Hematopoietic multipotent progenitor cell treated with erythropoietin and hydrocortisone succinate and interleukin-3 and kit ligand, for 15 days (in vitro differentiated cells): Measurements from ENCODE around the gene PTS.
A peak's percentile ranks its signal among the peaks of the same experiment; 100 is the strongest.

Experiments used
- DNase-seq: peaks from one replicate; pipeline ENCODE4 v3.0.0-alpha.2; 2015; ENCODE audit warnings: low spot score

The PTS gene

DNA sequence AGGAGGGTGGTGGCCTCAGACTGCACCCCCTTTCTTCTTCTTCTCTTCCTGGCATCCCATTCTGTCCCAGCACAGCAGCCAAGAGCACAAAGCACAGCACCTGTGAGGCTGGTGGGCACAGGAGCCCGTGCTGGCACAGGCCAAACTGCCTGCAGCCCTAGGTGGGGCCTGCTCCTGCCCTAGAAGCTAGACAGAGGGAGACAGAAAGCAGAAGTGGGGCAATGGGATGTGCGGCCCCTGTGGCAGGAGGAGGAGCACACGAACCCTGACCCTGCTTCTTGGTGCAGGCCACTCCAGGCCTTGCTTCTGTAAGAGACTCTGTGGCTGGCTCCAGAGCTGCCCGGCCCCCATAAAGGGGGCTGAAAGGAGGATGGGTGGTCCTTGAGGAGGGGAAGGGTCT lies 3.9 kb upstream of the PTS start:
- DNase-seq: no peak

DNA sequence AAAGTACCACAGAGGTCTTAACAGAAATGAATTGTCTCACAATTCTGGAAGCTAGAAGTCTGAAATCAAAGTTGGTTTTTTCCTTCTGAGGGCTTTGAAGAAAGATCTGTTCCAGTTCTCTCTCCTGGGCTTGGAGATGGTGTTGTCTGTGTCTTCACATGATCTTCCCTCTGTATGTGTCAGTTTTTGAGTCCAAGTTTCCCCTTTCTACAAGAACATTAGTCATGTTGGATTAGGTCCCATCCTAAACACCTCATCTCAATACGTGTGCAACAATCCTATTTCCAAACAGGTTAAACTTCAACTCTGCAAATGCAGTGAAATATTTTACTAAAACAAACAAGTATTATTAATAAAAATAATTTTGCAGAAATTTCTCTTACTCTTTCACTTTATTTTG lies 3.1 kb upstream of the PTS start:
- no peak for DNase-seq

DNA sequence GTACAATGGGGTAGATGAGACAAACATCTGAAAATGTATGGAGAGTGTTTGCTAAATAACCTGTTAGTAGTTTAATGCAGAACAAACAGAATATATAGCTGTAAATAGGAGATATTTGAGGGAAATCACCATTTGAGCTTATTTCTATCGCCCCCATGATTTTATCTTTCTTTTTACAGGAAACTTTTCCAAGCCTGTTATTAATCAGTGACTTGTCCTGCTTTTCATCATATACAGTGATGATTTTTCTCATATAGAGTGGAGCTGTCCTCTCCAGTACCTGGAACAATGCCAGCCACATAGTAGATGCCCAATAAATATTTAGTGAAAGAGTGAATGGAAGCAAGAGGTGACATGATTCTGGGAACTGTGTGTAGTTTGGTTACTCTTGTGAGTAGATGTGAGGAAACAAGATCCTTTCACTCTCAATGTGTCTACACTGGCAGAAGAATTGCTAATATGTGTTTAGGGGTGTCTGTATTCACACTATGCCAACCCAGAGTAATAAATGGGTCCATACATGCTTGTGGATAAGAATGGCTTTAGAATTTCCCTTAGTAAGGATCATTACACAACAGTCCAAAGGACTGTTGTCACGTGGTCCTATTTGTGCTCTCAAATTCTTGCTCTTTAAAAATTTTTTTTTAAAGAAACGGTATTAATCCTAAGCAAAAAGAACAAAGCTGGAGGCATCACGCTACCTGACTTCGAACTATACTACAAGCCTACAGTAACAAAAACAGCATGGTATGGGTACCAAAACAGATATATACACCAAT lies 2.3 kb upstream of the PTS start:
- DNase-seq: no peak

DNA sequence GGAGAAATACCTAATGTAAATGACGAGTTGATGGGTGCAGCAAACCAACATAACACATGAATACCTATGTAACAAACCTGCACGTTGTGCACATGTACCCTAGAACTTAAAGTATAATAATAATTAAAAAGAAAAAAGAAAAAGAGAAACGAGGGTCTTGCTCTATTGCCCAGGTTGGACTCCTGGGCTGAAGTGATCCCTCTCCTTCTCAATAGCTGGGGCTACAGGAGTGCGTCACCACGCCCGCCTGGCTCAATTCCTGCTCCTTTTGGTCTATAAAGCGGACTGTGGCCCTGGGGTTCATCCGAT lies 521 bp upstream of the PTS start:
- no peak for DNase-seq

DNA sequence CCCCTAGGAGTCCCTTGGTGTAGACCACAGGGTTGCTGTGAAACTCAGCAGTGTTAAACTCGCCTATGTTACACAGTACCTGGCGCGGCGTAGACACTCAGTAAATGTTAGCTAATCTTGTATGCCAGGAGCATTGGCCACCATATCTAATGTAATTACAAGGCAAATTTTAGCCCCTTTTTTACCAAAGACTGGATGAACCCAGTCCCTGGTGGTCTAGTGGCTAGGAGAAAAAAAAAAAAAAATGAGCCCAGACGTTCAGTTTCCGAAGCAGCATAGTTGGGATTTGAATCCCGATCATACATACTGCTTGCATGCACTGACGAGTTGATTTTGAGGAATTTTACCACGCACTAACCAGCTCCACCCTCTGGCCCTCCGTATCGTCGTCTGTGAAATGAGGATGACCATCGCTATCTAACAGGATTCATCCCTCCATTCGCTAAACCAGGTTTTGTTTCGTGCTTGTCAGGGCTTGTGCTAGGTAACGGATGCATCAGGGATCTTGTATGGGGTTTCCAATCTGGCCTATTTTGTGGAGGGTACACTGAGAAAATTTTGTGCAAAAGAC lies 688 bp downstream of the PTS start:
- peak; percentile 10 for DNase-seq

DNA sequence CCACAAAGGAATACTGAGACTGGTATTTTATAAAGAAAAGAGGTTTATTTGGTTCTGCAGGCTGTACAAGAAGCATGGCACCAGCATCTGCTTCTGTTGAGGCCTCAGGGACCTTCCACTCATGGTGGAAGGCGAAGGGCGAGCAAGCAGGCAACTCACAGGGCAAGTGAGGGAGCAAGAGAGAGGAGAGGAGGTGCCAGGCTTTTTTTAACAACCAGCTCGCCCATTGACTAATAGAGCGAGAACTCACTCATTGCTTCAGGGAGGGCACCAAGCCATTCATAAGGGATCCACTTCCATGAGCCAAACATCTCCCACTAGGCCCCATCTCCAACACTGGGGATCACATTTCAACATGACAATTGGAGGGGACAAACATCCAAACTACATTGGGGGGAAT lies 1.2 kb downstream of the PTS start:
- no peak for DNase-seq

DNA sequence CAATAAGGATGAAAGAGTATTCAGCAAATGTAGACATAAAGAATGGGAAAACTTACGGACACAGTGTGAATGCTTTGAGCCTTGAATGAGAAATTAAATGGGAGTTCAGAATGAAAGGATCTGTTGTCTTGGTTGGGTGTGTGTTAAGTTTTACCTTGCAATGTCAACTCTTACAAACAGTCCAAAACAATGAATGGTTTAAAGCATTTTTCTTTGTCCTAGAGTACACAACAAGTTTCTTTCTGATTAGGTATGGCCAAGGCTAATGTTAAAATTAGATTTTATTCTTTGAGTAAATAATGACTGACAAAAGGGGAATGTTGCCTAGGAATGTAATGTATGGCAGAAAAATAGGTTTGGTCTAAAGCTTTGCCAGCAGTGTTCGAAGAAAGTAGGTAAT lies 2.5 kb downstream of the PTS start:
- DNase-seq: no peak

DNA sequence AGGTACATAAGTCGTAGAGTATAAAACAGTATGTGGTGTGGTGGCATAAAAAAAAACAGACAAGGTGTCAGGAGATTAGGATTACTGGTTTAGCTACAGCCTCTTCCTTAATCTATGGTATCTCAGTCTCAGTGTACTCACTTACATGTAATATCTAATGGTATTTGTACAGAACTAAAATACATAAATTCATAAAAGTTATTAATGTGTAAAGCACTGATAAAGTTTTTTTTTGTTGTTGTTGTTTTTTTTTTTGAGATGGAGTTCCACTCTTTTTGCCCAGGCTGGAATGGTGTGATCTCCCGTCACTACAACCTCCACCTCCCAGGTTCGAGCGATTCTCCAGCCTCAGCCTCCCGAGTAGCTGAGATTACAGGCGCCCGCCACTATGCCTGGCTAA lies 2.9 kb downstream of the PTS start:
- DNase-seq: no peak

DNA sequence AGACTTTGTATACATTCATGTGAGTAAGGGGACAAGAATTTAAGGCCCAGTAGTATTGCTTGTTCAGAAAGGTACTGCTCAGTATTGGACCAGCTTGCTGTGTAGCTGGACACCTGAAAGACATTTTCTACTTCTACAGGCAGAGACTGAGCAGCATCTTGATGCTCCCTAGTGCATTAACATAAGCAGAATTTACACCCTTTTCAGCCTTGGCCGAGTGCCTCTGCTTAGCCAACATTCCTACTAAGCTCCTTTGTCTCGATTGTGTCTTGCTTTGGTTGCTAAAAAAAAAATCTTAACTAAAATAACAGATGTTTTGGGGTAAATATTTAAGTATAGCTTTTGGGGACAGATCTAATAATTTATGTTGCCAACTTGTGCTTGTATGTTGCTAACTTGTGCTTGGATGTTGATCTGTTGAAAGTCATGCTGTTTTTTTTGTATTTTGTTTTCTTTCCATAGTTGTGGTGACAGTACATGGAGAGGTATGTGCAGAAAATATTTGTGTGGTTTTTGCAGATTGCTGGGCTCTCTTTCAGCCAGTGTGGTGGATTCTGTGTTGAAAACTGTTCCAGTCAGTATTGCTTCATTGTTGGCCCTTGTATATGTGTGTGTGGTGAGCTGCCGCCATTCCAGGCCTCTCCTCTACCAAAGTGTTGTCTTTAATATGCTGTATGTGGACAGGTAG lies 3.7 kb downstream of the PTS start:
- DNase-seq: no peak

DNA sequence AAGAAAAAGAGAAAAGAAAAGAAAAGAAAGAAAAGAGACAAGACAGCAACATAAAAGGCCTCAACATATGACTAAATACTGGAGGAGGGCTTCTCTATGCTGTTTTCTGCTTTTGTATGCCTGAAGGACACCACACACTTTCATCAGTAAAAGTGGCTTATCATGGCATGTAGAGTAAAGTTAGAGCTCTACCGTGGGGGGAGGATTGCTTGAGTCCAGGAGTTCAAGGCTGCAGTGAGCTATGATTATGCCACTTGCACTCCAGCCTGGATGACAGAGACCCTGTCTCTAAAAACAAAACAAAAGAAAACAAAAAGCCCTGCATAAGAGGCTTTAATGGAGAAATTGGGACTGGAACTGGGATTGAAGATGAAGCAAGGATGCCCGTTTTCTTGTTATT lies 5.7 kb downstream of the PTS start:
- no peak for DNase-seq

DNA sequence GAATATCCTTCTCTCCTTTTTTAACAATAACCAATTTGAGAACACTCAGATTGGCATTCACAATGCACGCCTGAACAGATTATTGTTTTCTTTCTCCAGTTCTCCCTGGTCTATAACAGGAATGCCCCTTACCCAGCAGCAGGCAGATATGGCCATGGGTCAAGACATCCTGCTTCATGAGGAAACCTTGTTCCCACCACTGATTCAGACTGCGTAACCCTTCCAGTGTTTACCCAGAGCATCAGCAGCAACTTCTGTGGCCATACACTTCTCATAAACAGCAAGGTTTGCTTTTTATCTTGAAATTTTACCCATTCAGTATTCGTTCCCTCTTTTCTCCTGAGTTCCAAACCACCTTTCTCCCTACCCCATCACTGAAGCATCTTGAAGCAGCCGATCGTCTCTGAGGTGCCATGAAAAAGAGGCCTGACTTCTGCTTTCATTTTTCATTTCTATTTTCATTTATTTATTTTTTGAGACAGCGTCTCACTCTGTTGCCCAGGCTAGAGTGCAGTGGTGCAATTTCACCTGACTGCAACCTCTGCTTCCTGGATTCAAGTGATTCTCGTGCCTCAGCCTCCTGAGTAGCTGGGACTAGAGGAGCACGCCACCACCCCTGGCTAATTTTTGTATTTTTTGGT lies 9.6 kb downstream of the PTS start:
- no peak for DNase-seq

DNA sequence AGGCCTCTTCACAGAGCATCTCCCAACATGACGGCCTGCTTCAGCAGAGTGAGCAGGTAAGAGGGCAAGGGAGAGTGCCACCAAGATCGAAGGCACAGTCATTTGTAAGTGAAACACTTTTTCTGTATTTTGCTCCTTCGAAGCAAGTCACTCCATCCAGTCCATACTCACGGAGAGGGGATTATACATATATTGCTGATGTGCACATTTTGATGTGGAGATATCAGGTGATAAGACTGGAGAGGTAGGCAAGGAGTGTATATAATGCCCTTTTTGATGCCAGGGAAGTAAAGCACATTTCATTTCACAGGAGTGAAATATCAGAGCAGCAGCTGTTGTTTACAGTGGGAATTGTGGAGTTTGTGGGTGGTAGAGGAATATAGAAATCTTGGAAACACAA lies 11.2 kb downstream of the PTS start:
- DNase-seq: no peak

DNA sequence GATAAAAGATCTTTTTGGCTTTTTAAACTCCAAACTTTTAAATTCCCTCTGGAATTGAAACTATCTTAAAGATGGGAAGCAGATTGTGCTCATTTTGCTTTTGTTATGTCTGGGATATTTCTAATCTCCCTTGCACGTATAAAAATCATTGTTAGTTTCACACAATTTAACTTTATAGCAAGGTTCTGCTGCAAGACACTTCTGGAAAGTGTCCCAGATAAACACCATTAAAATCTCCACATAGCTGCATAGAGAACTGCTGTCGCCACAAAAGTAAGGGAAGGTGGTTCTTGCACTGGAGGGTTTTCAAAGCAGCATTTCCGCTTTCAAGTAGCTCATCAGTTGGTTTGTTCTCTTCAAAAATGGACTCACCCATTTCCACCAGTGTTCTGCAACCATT lies 11.8 kb downstream of the PTS start:
- DNase-seq: no peak

DNA sequence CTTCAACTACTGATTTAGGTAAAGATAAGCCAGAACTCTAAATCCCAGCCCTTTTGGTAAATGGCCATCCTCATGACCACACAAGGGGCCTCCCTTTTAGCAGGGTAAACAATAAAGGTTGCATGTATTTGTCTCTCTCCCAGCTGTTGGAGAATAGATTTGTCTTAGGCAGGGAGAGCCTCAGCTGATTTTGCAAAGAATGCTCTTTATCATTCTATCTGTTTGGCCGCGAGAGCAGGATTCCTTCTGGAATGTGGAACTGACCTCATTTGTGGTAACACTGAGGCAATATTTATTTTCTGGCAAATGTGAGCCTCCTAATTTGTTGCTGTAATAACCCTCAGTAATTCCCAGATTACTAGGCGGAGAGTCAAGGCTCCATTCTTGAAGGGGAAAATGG lies 15.3 kb downstream of the PTS start:
- DNase-seq: no peak

DNA sequence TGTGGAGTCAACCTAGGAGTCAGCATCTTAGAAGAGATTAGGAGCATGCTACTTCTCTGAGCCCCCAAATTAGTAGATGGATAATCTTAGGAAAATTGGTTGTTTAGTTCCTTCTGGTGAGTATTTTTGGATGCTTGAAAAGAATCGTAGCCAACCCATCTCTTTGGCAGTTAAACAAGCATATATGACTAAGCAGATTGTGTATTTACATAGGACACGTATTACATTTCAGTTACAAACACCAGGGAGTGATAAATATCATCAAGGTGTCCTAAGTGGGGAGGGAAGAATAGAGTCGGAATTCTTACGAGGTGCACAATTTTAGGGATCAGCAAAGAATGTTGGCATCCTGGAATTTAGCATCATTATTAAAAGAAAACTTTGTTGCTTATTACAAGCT lies 21.0 kb downstream of the PTS start:
- DNase-seq: no peak

DNA sequence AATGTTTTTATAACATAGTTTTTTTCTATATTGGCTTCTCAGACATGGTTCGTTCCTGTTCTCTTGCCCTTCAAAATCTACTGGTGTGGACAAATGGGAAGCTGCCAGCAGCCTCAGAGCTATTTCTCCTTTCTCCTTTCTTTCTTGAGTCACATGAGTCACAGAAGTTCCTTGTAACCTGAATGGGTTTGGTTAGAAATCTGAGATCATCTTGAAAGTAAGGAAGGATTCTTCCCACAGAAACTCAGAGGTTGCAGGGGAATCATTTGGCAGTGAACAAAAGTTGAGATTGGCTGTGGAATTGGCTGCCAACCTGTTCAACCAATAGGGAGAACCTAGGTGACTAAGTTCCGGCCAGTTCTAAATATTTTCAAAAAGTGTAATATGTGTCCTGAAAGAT lies 22.0 kb downstream of the PTS start:
- no peak for DNase-seq

DNA sequence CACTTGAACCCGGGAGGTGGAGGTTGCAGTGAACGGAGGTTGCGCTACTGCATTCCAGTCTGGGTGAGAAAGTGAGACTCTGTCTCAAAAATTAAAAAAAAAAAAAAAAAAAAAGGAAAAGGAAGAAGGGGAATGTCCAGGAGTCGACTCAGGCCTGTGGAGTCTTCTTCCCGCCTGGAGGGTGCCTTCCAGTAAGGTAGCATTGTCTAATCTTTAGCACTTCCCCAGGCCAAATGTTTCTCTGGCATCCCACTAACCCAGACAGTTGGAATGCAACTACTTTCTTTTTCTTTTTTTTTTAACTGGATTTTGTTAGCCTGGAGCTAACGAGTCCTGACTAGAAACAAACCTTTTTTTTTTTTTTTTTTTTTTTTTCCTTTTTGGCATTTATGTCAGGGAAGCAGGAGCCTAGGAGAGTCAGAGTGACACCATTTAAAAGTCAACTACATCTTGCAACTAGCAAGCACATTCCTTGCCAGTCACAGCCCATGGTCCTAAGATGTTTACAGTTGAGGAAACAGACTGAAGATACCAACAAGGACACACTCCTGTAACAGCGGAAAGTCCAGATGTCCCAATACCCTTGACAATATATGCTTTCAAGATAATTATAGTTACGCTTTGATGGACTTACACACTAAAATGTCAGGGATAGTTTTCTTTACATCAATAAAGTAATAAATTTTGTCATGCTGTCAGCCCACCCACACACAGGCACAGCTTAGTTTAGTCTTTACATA lies 23.8 kb downstream of the PTS start:
- DNase-seq: no peak

DNA sequence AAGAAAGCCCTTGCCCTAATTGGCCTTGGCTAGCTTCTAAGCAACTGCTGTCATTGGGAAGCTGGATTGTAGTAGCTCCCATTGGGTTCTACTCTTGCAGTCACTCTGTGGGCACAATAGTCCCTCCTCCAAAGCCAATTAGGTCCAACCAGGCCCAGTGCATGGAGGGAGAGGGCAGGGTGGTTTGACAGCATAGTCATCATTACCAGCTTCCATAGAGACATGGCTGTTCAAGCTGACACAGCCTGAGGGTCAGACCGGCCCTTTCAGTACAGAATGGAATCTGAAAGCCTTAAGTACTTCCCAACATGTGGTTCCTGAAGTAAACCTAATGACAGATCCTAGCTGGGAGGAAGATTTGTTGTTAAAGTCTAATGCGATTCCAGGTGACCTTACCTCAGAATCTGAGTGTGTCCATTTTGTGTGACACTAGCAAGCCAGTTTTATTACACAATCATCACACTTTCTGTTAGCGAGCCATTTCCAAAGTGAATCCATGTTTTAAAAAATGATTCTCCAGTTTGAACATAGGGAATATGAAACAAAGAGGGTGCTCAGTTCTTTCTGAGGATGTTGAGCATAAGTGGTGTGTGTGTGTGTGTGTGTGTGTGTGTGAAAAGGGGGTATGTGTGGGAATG lies 27.5 kb downstream of the PTS start:
- no peak for DNase-seq

DNA sequence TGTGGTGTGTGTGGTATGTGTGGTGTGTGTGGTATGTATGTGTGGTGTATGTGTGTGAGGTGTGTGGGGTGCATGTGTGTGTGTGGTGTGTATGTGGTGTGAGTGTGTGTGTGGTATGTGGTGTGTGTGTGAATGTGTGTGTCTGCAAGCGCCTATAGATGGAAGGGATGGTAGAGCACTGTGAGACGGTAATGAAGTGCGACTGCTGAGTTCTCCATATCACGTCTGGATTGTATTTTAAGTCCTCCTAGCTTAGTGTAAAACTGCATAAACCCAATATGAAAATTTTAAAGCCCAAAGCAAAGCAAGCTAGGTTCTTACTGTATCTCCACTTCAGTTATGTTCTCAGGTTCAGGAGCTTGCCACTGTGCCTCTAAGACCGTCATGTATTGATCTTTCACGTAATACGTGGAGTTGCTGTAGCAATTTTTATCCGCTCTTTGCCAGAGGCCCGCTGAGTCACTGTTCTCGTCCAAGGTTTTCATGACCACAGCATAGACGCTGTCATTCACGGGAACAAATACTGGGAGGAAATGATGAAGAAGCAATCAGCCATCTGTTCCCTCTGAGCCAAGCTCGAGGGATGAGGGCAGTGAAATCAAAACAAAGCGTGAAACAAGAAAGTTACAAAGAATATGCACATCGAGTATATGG lies 29.0 kb downstream of the PTS start:
- no peak for DNase-seq

DNA sequence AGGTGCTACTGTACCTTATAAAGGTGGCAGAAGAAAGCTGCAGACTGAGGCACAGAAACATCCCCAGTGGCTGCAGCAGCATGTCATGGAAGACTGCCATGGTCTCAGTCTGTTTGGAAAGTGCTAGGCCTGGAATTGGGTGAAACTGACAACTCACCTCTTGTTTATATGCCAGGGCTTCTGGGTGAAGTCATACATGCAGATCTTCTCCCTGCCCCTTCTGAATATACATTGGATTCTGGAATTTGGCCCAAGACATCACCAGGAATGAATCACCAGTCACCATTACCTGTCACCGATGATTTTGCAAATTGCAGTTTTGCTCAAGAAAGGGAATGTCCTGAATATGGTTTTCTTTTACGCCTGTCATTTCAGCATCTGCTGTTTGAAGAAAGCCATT lies 34.3 kb downstream of the PTS start, which contains the start of gene PLET1:
Gene PLET1, minus strand, starts transcription at position 371 of the 400 bp plus-strand sequence. Its CDS starts 271 bp downstream, at position 100.
- DNase-seq: no peak

DNA sequence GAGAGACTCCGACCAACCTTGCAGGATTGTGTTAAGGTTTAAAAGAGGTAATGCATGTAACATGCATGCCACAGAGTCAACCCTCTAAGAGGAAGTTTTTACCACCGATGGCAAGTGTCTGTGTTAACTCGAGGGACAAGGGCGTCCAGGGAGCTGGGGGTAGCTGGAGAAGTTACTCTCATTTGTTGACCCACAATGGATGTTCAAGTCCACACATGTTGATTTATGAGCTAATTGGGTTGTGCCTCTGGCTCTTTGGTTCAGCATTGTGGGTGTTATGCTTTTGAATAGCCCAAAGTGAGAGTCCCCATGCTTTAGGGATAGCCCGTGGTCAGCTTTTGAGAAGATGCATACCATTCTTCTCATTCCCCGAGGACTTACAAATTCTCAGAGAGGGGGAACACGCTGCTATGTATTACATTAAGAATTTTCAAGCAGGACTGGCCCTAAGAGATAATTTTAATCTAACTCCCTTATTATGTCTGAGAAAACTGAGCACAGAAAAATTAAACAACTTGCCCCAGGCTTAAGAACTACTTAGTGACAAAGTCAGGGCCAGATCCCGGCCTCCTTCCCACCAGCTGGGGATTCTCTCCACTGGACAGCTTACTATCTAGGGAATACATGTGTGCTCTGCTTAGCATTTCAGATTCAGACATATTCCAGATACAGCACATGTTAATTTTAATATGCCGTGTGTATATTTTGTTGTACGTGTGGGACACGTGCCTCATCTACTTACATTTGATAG lies 39.6 kb downstream of the PTS start:
- DNase-seq: no peak
